ENCODE measurements around the gene HECW1. TPM values are rescaled to one million over a fixed set of nuclear protein-coding genes. Genes with fewer than 3 reads are reported as not detected.

HECW1 gene
- polyA plus RNA-seq, 2 of the 4 experiments (the other 2 are of a cell fraction): 11.3 TPM

- POLR2A ChIA-PET: no interaction called here
- no peak for FAIRE-seq
- 3% methylated on average over 4 of the region's 4 CpGs for WGBS (ENCODE audit: missing lambda C conversion rate)
Measured at GRCh38 chr7:43081603-43082002, 30.8 kb upstream of the HECW1 start.

DNA sequence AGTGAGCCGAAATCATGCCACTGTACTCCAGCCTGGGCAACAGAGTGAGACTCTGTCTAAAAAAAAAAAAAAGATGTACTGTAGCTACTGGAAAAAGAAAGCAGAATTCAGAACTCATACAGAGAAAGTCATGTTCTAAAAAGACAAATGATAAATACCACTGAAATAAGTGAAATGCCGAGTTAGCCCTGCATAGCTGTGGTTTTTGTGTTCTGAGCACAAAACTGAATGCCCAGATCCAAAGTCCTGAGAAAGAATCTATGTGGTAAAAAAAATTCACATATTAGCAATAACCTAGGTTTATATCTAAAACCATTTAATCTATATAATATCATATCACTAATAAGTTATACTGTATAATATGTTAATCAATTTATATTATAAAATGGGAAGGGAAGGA lies 29.3 kb upstream of the HECW1 start:
- ChIA-PET POLR2A (no interaction called here), CTCF (interaction anchor here (0.6 to 1.1 kb wide), 3 partner anchors 31 to 372 kb away, joined by 3 to 4 read pairs (median 3); no protein-coding TSS in a partner anchor)
- TF ChIP-seq FOXS1 (CRISPR knock-in tag; IDR thresholded peaks at IDR 0.05): no peak
- TF ChIP-seq, protein P1, sequence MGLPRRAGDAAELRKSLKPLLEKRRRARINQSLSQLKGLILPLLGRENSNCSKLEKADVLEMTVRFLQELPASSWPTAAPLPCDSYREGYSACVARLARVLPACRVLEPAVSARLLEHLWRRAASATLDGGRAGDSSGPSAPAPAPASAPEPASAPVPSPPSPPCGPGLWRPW (IDR thresholded peaks at IDR 0.05): no peak
- no peak for TF ChIP-seq EHF (CRISPR knock-in tag; IDR thresholded peaks at IDR 0.05)
- no peak for TF ChIP-seq RAD21 (conservative IDR thresholded peaks at IDR 0.05 in 1 of 2, IDR thresholded peaks at IDR 0.05 in 1 of 2)
- TF ChIP-seq HEYL (CRISPR knock-in tag; IDR thresholded peaks at IDR 0.05): no peak
- TF ChIP-seq, protein P2, sequence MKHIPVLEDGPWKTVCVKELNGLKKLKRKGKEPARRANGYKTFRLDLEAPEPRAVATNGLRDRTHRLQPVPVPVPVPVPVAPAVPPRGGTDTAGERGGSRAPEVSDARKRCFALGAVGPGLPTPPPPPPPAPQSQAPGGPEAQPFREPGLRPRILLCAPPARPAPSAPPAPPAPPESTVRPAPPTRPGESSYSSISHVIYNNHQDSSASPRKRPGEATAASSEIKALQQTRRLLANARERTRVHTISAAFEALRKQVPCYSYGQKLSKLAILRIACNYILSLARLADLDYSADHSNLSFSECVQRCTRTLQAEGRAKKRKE (CRISPR knock-in tag; IDR thresholded peaks at IDR 0.05; ENCODE audit: low read depth): no peak
- no peak for FAIRE-seq
- H3K4me1 ChIP-seq: no peaks in the 10 kb centered on the region
- no peak overlapping the region for H3K4me2 ChIP-seq
- no peak overlapping the region for H3K4me3 ChIP-seq
- 23% methylated on average over 2 of the region's 2 CpGs for WGBS (ENCODE audit: missing lambda C conversion rate)
- ATAC-seq: no peak
- H3K27ac ChIP-seq: no peak overlapping the region
- DNase-seq (ENCODE audit: low read depth in 1 of 2, low spot score in 1 of 2): no peak
- H3K9me3 ChIP-seq: no peaks in the 10 kb centered on the region

More at GRCh38 chr7:43081603-43082002, 30.8 kb upstream of the HECW1 start:
- ATAC-seq (no peak), DNase-seq (ENCODE audit: low read depth in 1 of 2, low spot score in 1 of 2) (no peak)
- H3K4me2 ChIP-seq: no peak overlapping the region
- CTCF ChIA-PET: no interaction called here
- no peaks in the 10 kb centered on the region for H3K9me3 ChIP-seq
- no peaks in the 10 kb centered on the region for H3K4me1 ChIP-seq
- TF ChIP-seq E2F6 (IDR thresholded peaks at IDR 0.05; ENCODE audit: borderline replicate concordance, low read depth) (no peak), CHD4 (IDR thresholded peaks at IDR 0.05; ENCODE audit: borderline replicate concordance) (no peak), FOSB (CRISPR knock-in tag; IDR thresholded peaks at IDR 0.05) (no peak), ESRRA (IDR thresholded peaks at IDR 0.05; ENCODE audit: borderline replicate concordance, low read length) (no peak), EHMT2 (IDR thresholded peaks at IDR 0.05; ENCODE audit: low read depth) (no peak), SREBF2 (IDR thresholded peaks at IDR 0.05) (no peak), RARB (CRISPR knock-in tag; IDR thresholded peaks at IDR 0.05) (no peak), ELK1 (IDR thresholded peaks at IDR 0.05; ENCODE audit: low read depth, low read length) (no peak), NR3C1 (IDR thresholded peaks at IDR 0.05) (no peak), HDAC2 (IDR thresholded peaks at IDR 0.05) (no peak), NFE2L2 (conservative IDR thresholded peaks at IDR 0.05; ENCODE audit: low read length) (no peak), MAZ (IDR thresholded peaks at IDR 0.05; ENCODE audit: borderline replicate concordance, low read depth, low read length) (no peak), SMC3 (IDR thresholded peaks at IDR 0.05) (no peak), NPAS2 (CRISPR knock-in tag; IDR thresholded peaks at IDR 0.05; ENCODE audit: borderline replicate concordance) (no peak), GATA3 (IDR thresholded peaks at IDR 0.05; ENCODE audit: borderline replicate concordance) (no peak), POLR2A (IDR thresholded peaks at IDR 0.05; ENCODE audit: low read length) (no peak), ZFP36 (IDR thresholded peaks at IDR 0.05; ENCODE audit: borderline replicate concordance, partially characterized antibody) (no peak), KDM1A (IDR thresholded peaks at IDR 0.05; ENCODE audit: low read depth) (no peak), CBX2 (IDR thresholded peaks at IDR 0.05; ENCODE audit: borderline replicate concordance, low read depth) (no peak), CBX8 (IDR thresholded peaks at IDR 0.05) (no peak)
- no peak overlapping the region for H3K27ac ChIP-seq
- no peak overlapping the region for H3K4me3 ChIP-seq
